ENCODE results near the gene COL27A1. TPM values are rescaled to one million over a fixed set of nuclear protein-coding genes. Genes with fewer than 3 reads are reported as not detected.
"Not testable (repeated sequence)": the region's sequence is repeated elsewhere in the genome, so short reads cannot be mapped to it uniquely, and the experiment has no call there.

COL27A1 gene
- total RNA-seq, 1 donor from 2014 or later: 31.1 TPM

DNA sequence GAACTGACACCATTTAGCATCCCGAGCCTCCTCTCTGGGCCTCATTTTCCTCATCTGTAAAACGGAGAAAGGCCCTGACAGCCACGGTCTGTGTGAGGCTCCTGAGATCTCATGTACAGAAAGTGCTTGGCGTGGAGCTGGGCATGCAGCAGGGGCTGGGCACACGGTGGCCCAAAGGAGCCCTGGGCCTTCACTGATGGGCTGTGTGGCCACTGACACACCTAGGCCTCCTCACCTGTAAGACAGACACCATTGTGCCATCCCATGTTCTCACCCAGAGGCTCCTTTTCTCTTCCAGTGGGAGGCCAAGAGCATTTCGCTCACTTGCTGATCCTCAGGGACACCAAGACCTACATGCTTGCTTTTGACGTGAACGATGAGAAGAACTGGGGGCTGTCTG lies 169.2 kb downstream of the COL27A1 start:
- no peak for DNase-seq

DNA sequence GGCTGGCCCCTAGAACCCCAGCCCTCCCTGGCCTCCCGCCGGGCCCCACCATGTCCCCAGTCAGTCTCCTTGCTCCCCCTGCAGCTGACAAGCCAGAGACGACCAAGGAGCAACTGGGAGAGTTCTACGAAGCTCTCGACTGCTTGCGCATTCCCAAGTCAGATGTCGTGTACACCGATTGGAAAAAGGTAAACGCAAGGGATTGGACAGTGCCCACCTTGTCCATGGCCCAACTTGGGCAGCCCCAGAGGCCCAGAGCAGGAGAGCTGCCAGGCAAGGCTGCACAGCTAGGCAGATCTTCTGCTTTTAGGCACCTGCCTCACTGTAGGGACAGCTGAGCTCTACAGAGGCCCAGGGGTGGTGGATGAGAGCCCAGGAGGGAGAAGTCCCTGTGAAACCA lies 169.6 kb downstream of the COL27A1 start:
- DNase-seq: not testable (repeated sequence)

DNA sequence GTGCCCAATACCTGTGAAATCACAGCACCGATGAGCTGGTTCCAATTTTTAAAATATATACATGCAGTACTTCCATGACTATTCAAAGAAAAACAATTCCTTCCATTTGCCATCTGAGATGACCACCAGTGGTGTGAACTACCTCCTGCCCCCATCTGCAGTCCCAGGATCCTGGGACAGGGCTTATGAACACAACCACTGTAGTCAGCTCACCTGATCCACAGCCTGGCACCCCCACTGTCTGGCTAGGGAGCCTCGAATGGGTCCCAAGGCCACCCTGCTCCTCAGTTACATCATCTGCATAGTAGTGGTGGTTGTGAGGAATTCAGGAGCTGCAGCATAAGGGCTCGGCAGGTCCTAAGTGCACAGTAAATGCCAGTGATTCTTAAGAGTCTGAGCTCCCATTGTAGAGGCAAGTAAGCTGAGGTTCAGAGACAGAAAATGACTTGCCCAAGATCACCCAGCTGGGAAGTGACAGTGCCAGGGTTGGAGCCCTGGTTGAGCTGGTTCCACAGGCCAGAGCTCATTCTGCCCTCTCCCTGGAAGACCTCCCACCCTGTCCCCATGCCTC lies 170.4 kb downstream of the COL27A1 start:
- DNase-seq: not testable (repeated sequence)

DNA sequence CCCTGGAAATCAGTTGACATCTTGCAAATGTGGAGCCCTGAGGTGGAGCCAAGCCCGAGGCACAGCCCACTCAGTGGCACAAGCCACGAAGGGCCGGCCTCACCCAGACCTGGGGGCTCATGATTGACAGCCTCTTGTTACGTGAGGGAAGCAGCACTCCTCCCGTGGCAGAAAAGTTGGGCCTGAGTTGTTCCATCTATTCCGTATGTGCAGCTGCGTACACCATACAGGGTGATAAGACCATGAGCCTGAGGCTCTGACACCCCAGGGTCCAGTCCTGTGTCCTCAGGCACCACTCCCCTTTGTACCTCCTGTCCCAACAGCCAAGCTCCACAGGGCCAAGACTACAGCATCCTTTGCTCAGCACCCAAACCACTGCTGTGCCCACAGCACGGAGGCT lies 172.4 kb downstream of the COL27A1 start:
- no peak for DNase-seq

DNA sequence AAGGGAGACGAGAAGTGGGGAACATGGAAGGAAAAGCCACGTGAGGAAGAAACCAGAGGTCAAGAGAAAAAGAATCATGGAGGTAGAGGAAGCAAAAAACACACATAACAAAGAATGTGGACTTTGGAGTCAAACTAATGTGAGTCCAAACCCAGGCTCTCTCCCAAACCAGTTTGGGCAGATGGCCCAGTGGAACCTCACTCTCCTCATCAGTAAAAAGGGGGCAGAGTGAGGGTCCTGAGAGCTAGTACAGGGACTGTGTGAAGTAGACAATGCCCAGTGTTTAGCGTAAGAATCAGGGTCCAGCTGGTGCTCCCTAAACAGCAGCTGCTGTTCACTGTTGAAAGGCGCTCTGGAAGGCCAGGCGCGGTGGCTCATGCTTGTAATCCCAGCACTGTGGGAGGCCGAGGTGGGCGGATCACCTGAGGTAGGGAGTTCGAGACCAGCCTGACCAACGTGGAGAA lies 173.1 kb downstream of the COL27A1 start:
- not testable (repeated sequence) for DNase-seq

DNA sequence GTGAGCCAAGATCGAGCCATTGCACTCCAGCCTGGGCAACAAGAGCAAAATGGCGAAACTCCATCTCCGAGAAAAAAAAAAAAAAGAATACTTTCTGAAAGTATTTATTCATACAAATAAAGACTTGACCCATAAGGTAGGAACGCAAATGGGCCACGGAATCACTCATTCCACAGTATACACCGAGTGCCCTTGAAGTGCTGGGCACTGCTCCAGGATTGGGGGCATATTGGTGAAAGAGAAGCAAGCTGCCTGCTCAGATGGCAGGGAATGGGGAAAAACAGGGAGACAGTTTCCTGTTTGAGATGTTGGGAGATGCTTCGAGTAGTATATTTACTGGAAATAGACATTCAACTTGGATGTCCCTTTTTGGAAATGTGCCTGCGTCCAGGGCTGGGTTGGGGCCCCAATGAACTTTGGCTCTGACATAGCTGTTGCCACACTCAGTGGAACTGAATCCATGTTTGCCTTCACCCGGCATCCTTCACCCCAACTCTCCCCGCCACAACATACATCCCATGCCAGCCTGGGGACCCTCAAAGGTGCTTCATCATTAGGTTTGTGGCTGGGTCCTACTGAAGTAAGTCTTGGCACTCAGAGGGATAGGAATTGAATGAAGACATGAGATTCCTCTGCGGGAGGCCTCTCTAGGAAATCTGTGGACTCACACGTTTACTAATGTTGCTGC lies 173.7 kb downstream of the COL27A1 start:
- not testable (repeated sequence) for DNase-seq

DNA sequence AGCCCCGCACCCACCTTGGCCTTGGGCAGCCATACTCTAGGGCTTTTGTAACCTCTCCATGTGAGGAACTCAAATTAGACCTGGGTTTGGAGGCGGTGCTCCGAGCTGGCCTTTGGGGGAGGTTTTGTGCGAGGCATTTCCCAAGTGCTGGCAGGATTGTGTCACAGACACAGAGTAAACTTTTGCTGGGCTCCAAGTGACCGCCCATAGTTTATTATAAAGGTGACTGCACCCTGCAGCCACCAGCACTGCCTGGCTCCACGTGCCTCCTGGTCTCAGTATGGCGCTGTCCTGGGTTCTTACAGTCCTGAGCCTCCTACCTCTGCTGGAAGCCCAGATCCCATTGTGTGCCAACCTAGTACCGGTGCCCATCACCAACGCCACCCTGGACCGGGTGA lies 174.3 kb downstream of the COL27A1 start, which contains the start of gene ORM2:
Gene ORM2, plus strand, starts transcription at position 245 of the 398 bp plus-strand sequence. Its CDS starts 36 bp downstream, at position 281.
- DNase-seq: not testable (repeated sequence)

DNA sequence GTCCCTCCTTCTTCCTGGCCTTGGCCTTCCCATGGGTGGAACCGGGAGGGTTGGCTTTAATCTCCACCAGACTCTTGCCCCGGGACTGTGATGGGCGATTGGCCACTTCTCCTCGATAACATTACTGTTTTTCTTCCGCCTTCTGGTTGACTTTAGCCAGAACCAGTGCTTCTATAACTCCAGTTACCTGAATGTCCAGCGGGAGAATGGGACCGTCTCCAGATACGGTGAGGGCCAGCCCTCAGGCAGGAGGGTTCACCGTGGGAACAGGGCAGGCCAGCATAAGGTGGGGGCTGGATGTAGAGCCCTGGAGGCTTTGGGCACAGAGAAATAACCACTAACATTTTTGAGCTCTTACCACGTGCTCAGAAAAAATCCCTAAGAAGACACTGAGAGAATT lies 175.3 kb downstream of the COL27A1 start:
- no peak for DNase-seq

DNA sequence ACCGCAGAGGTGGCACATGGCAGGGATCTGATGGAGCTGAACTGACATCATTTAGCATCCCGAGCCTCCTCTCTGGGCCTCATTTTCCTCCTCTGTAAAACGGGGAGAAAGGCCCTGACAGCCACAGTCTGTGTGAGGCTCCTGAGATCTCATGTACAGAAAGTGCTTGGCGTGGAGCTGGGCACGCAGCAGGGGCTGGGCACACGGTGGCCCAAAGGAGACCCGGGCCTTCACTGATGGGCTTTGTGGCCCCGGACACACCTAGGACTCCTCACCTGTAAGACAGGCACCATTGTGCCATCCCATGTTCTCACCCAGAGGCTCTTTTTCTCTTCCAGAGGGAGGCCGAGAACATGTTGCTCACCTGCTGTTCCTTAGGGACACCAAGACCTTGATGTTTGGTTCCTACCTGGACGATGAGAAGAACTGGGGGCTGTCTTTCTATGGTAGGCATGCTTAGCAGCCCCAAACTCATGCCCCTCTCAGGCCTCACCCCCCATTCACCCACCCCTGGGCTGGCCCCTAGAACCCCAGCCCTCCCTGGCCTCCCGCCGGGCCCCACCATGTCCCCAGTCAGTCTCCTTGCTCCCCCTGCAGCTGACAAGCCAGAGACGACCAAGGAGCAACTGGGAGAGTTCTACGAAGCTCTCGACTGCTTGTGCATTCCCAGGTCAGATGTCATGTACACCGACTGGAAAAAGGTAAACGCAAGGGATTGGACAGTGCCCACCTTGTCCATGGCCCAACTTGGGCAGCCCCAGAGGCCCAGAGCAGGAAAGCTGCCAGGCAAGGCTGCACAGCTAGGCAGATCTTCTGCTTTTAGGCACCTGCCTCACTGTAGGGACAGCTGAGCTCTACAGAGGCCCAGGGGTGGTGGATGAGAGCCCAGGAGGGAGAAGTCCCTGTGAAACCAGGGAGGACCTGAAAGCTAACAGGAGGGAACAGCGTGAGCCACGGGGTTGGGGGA lies 176.2 kb downstream of the COL27A1 start:
- not testable (repeated sequence) for DNase-seq

DNA sequence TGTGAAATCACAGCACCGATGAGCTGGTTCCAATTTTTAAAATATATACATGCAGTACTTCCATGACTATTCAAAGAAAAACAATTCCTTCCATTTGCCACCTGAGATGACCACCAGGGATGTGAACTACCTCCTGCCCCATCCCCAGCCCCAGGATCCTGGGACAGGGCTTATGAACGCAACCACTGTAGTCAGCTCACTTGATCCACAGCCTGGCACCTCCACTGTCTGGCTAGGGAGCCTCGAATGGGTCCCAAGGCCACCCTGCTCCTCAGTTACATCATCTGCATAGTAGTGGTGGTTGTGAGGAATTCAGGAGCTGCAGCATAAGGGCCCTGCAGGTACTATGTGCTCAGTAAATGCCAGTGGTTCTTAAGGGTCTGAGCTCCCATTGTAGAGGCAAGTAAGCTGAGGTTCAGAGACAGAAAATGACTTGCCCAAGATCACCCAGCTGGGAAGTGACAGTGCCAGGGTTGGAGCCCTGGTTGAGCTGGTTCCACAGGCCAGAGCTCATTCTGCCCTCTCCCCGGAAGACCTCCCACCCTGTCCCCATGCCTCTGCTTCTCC lies 177.2 kb downstream of the COL27A1 start:
- DNase-seq: not testable (repeated sequence)

DNA sequence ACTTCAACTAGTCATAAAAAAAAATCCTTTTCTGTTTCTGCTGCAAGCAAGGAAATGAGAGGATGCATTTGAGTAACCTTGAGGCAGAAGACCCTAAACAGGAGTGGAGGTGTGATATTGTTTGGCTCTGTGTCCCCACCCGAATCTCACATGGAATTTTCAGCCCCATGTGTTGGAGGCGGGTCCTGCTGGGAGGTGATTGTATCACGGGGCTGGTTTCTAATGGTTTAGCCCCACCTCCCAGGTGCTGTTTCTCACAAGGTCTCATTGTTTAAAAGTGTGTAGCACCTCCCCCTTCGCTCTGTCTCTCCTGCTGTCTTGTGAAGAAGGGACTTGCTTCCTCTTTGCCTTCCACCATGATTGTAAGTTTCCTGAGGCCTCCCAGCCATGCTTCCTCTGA lies 178.4 kb downstream of the COL27A1 start:
- not testable (repeated sequence) for DNase-seq

DNA sequence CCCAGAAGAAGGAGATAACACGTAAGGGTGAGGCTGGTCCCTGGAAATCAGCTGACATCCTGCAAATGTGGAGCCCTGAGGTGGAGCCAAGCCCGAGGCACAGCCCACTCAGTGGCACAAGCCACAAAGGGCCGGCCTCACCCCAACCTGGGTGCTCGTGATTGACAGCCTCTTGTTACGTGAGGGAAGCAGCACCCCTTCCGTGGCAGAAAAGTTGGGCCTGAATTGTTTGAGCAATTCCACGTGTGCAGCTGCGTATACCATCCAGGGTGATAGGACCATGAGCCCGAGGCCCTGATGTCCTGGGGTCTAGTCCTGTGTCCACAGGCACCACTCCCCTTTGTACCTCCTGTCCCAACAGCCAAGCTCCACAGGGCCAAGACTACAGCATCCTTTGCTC lies 179.2 kb downstream of the COL27A1 start:
- DNase-seq: no peak

DNA sequence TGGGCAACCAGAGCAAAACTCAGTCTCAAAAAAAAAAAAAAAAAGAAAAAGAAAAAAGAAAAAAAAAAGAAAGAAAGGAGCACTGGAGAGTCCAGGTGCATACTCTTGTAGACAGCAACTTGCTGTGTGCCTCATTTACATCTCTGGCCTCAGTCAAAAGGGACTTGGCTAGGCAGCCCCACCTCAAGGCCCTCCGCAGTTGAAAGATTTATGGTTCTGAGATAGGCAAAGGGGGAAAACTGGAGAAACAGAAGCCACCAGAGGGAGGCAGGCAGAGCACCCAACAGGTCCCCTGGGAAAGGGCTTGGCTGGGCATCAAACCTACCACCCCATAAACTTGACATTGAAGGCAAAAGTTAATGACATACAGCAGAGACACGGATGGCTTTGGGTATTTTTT lies 180.4 kb downstream of the COL27A1 start:
- DNase-seq: no peak

DNA sequence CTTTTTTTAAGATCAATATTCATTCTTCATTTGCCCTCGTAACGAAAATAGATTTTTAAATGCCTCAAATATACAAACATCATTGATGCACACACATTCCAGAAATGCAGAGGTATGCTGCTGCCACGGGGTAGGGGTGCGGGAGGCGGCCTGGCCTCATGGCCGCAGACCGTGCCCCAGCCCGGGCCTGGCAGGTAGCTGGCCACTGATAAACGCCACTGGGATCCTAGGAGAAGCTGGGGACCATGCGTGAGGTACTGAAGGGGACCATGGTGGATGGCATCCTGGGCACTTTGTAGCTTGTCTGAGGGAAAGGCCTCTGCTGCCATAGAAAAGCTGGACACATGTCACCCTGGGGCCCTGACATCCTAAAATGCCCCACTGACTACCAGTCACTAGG lies 180.8 kb downstream of the COL27A1 start:
- DNase-seq: no peak

DNA sequence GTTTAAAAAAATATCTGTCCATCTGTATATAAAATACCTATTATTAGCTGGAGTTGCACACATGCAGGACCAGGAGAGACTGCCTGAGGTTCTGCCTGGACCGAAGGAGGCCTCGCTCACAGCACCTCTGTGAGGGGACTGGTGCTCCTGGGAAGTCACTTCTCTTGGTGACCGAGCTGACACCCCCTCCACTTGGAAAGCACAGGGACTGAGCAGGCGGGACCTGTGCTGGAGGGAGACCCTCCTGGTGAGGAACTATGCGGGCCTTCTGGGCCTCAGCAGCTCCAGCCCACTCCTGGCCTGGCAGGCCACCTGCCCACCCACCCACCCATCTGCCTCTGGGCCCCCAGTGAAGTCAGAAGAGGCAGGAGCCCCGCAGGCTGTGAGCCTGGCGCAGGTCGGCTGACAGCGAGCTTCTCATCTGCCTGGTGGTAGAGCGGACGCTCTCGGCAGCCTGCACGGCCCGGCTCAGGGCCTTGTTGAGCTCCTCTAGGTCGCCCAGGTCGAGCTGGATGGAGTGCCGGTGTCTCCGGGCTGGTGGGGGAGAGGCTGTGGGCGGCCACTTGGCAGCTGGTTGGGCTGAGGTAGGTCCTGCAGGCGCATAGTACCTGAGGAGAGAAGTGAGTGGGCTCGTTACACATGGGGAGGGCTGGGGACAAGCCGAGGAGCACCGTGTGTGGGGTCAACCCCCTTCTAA lies 181.5 kb downstream of the COL27A1 start:
- no peak for DNase-seq

DNA sequence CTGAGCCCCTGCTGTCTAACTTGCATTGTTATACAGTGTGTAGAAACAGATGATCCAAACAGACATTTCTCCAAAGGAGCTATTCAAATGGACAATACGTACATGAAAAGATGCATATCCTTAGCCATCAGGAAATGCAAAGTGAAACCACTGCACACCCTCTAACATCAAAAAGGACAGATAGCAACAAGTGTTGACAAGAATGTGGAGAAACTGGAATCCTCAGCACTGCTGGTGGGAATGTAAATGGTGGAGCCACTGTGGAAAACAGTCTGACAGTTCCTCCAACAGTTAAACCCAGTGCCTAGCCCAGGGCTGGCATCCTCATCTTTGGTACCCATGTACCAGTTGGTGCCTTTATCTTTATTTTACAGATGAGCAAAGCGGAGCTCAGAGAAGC lies 182.8 kb downstream of the COL27A1 start:
- no peak for DNase-seq

DNA sequence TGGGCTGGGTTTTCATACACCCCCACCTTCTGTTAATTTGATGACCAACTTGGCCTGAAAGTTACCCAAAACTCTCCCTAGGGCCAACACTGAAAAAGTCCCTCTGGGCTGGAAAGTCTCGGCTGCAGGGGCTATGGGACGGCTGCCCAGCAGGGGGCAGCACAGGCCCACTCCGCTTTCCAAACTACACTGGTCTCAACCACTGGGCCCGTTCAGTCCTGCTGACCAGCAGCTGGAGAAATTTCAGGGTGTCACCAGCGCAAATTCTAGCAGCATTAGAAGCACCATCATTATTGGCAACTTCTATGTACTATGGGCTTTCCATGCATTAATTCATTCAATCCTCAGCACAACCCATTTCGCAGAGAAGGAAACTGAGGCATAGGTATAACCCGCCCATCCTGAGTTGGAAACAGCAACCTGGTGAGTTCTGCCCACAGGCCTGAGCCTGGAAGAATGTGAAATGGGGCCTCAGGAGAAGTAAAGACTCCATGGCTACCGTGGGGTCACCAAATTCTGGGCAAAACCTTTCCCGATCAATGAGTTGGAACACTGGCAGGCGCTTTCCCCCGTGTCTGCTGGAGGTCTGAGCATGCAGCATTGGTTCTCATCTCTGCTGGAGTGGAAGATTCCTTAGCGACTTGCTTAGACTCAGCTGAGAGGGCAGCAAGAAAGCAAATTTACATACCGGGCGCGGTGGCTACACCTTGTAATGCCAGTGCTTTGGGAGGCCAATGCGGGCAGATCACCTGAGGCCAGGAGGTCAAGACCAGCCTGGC lies 184.0 kb downstream of the COL27A1 start:
- DNase-seq: no peak

DNA sequence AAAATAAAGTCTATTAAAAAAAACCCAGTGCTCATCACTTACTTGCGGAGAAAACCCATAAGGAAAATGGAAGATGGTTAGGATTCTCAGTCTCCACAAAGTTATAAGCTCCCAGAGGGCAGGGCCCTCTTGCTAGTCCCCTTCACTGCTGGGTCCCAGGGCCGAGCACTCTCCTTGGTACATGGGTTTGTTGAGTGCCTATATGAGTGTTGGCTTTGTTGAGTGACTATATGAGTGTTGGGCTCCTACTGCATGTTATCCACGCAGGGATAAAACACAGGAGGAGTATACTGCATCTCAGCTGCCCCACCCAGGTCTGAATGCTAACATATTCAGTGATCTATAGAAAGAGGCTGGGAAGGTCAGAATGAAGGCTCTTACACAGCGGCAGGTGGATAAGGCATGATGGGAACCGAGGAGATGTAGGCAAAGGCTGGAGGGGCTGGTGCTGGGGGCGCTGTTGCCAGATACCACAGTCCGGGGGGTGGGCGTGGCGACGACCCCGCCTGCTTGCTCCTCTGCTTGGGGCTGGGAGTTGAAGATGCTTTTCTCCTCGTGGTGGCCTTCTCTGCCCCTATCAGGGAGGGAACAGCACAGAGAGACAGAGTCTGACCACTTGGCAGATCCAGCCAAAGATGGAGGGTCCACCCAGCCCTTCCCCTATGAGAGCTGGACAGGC lies 186.0 kb downstream of the COL27A1 start:
- no peak for DNase-seq

DNA sequence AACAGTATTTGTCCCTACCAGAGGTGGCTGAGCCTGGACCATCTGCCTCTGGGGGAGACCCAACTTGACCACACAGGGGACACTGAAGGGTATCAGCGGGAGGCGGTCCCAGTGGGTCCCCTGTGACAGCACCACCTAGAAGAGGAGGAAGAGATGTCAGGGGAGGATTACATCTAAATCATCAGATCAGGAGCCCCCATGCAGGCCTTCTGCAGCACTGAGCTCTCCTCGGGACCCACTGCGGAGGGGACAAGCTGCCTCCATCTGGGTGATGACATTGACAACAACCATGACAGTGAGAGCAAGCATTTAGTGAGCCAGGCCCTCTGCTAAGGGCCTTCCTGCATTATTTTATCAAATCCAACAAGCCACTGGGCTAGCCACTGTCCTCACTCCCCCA lies 186.7 kb downstream of the COL27A1 start:
- DNase-seq: no peak

DNA sequence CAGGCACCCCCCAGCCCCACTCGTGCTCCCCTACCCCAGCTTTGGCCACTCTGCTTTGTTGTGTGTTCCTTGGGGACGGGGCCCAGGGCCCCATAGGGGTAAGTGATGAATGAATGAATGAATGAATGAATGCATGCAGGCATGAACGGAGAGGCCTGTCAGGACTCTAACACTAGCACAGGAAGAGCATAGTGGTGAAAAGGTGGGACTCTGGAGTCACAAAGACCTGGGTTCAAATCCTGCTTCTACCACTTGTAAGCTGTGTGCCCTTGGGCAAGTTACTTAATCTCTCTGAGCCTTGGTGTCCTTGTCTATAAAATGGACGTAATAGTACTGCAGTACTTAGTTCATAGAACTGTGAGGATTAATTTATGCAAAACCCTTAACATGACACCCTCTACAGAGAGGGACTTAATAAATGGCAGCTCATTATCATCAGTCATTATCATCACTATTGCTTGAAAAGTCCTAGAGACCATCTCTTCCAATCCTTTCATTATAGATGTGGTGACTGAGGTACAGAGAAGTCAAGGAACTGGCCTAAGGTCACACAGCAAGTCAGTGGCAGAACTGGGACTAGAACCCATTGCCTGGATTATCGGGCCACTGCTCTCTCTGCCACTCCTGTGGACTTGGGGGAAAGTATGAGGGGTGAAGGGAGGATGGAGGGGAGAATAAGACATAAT lies 187.6 kb downstream of the COL27A1 start:
- DNase-seq: no peak

Measured in skin of body (tissue), 2 donors.